SU-DHL-6 (cell line): Measurements from ENCODE around the gene GBP5.

Experiments used
- H2AFZ ChIP-seq: fragments of 200-600 bp; sonication (generic); 2 replicates; pipeline ENCODE4 v1.6.1; 2014; ENCODE audit warnings: low read depth, mild to moderate bottlenecking, moderate library complexity, mixed read lengths, antibody characterized with exemption, low read length; ENCODE audit not compliant: severe bottlenecking
- H3F3A ChIP-seq: fragments of 200-600 bp; shearing (Covaris generic); 2 replicates; pipeline ENCODE4 v1.6.0; 2016; ENCODE audit warnings: antibody characterized with exemption, mild to moderate bottlenecking; ENCODE audit not compliant: insufficient read depth
- H3K27ac ChIP-seq: fragments of 200-600 bp; sonication (generic); 2 replicates; pipeline ENCODE4 v1.5.1; 2016; ENCODE audit warnings: low read depth, mild to moderate bottlenecking, low read length, moderate library complexity, mixed read lengths
- H3K27me3 ChIP-seq: fragments of 200-600 bp; sonication (generic), shearing (Covaris generic); 2 replicates; pipeline ENCODE4 v1.6.0; 2014; ENCODE audit warnings: mild to moderate bottlenecking, low read length
- H3K36me3 ChIP-seq: fragments of 200-600 bp; sonication (generic); 2 replicates; pipeline ENCODE4 v1.6.1; 2014; ENCODE audit warnings: mild to moderate bottlenecking, low read length, mixed read lengths
- H3K4me2 ChIP-seq: fragments of 300-600, 200-600 bp; shearing (Covaris generic), sonication (generic); 2 replicates; pipeline ENCODE4 v1.6.0; 2014; ENCODE audit warnings: low read length, low read depth, mild to moderate bottlenecking; ENCODE audit not compliant: poor library complexity, severe bottlenecking
- H3K4me3 ChIP-seq: fragments of 200-600 bp; sonication (generic); 2 replicates; pipeline ENCODE4 v1.5.1; 2014; ENCODE audit warnings: antibody characterized with exemption, low read length, mild to moderate bottlenecking, mixed read lengths; ENCODE audit not compliant: insufficient read depth, poor library complexity, severe bottlenecking
- H3K79me2 ChIP-seq: fragments of 200-600 bp; sonication (generic); 2 replicates; pipeline ENCODE4 v1.6.1; 2014; ENCODE audit warnings: mild to moderate bottlenecking, low read length, moderate library complexity; ENCODE audit not compliant: insufficient read depth
- H3K9ac ChIP-seq: fragments of 200-600 bp; sonication (generic); 2 replicates; pipeline ENCODE4 v1.7.0; 2014; ENCODE audit warnings: mild to moderate bottlenecking, low read length
- H3K9me2 ChIP-seq: fragments of 200-600 bp; sonication (generic); replicated peaks from 2 replicates; pipeline ENCODE4 v1.6.1; 2014; ENCODE audit warnings: low read length; ENCODE audit not compliant: insufficient read depth
- H3K9me3 ChIP-seq: fragments of 200-600 bp; sonication (generic); 2 replicates; pipeline ENCODE4 v1.6.1; 2014; ENCODE audit warnings: low read length, mixed read lengths; ENCODE audit not compliant: insufficient read depth
- H4K20me1 ChIP-seq: fragments of 200-600 bp; sonication (generic); 2 replicates; pipeline ENCODE4 v1.6.1; 2014; ENCODE audit warnings: low read depth, mild to moderate bottlenecking, antibody characterized with exemption, low read length, moderate library complexity, mixed read lengths
- CTCF ChIP-seq: fragments of 200-600 bp; sonication (generic); IDR thresholded peaks from one replicate; pipeline ENCODE4 v1.5.1; 2017; ENCODE audit warnings: antibody characterized with exemption, mild to moderate bottlenecking, low read length, moderate library complexity; ENCODE audit not compliant: insufficient read depth, poor library complexity, severe bottlenecking
- EZH2phosphoT487 ChIP-seq: fragments of 200-600 bp; sonication (generic), shearing (Covaris generic); conservative IDR thresholded peaks from 2 replicates; pipeline ENCODE4 v1.6.1; 2018; ENCODE audit warnings: mild to moderate bottlenecking, antibody characterized with exemption, low read length, moderate library complexity, mixed read lengths

Gene GBP5

GRCh38 chr1:89271341-89272015, 1.2 kb downstream of the GBP5 start:
- Histone ChIP-seq H3K9ac (no peak overlapping the region), H3K9me2 (no peaks in the 10 kb centered on the region), H3K27me3 (no peaks in the 10 kb centered on the region), H3K4me2 (no peak overlapping the region), H3F3A (no peaks in the 10 kb centered on the region), H2AFZ (no peak overlapping the region), H3K4me3 (no peak overlapping the region), H3K79me2 (no peaks in the 10 kb centered on the region), H3K9me3 (no peaks in the 10 kb centered on the region), H4K20me1 (no peaks in the 10 kb centered on the region), H3K36me3 (no peaks in the 10 kb centered on the region), H3K27ac (no peak overlapping the region)
- no peak for TF ChIP-seq EZH2phosphoT487
- TF ChIP-seq CTCF = no peak

- H4K20me1 ChIP-seq = no peaks in the 10 kb centered on the region
- H3K36me3 ChIP-seq = no peaks in the 10 kb centered on the region
- no peak overlapping the region for H3K4me2 ChIP-seq
- no peak overlapping the region for H3K27ac ChIP-seq
- no peaks in the 10 kb centered on the region for H3K27me3 ChIP-seq
- no peaks in the 10 kb centered on the region for H3F3A ChIP-seq
- no peaks in the 10 kb centered on the region for H3K9me3 ChIP-seq
- no peak overlapping the region for H3K9ac ChIP-seq
- no peak overlapping the region for H3K4me3 ChIP-seq
- no peaks in the 10 kb centered on the region for H3K9me2 ChIP-seq
- no peak overlapping the region for H2AFZ ChIP-seq
- TF ChIP-seq EZH2phosphoT487 (no peak), CTCF (no peak)
- no peaks in the 10 kb centered on the region for H3K79me2 ChIP-seq
Measured at GRCh38 chr1:89270423-89270822, 2.2 kb downstream of the GBP5 start.

- Histone ChIP-seq H2AFZ (no peak overlapping the region), H3K27ac (no peak overlapping the region), H3K9ac (no peak overlapping the region), H3K79me2 (no peaks in the 10 kb centered on the region), H4K20me1 (no peaks in the 10 kb centered on the region), H3K36me3 (no peaks in the 10 kb centered on the region), H3K4me3 (no peak overlapping the region), H3K9me3 (no peaks in the 10 kb centered on the region), H3K9me2 (no peaks in the 10 kb centered on the region), H3K27me3 (no peaks in the 10 kb centered on the region), H3K4me2 (no peak overlapping the region), H3F3A (no peaks in the 10 kb centered on the region)
- TF ChIP-seq CTCF = no peak
- no peak for TF ChIP-seq EZH2phosphoT487
Measured at GRCh38 chr1:89269277-89269676, 3.4 kb downstream of the GBP5 start.
